Astrocyte (in vitro differentiated cells and primary cell): ENCODE results near the gene EYA2. TPM values are rescaled to one million over a fixed set of nuclear protein-coding genes. Genes with fewer than 3 reads are reported as not detected.

Experiments used
- DNase-seq: peaks from one replicate; pipeline ENCODE4 v3.0.0-alpha.2; 2010; ENCODE audit warnings: low read depth
- FAIRE-seq: peaks from 2 replicates; lab custom pipeline; 2011; peaks lifted over from hg19 to GRCh38; lab: Jason Lieb, UNC
- H2AFZ ChIP-seq: 2 replicates; pipeline ENCODE4 v1.6.0; 2012; ENCODE audit warnings: low read depth, low read length, inconsistent platforms
- H3K27ac ChIP-seq: 2 replicates; pipeline ENCODE4 v1.5.1; 2011; ENCODE audit warnings: low read depth, low read length, inconsistent platforms
- H3K27me3 ChIP-seq: 2 replicates; pipeline ENCODE4 v1.6.0; 2011; ENCODE audit warnings: low read length, inconsistent platforms; ENCODE audit not compliant: insufficient read depth
- H3K36me3 ChIP-seq: 2 replicates; pipeline ENCODE4 v1.5.1; 2011; ENCODE audit warnings: low read length, inconsistent platforms; ENCODE audit not compliant: insufficient read depth
- H3K4me1 ChIP-seq: 2 replicates; pipeline ENCODE4 v1.5.1; 2011; ENCODE audit warnings: low read length, inconsistent platforms; ENCODE audit not compliant: insufficient read depth
- H3K4me2 ChIP-seq: 2 replicates; pipeline ENCODE4 v1.6.0; 2012; ENCODE audit warnings: low read length, inconsistent platforms
- H3K4me3 ChIP-seq: 2 replicates; pipeline ENCODE4 v1.5.1; 2011; ENCODE audit warnings: low read depth, mild to moderate bottlenecking, low read length, inconsistent platforms; ENCODE audit not compliant: insufficient read depth
- H3K79me2 ChIP-seq: 2 replicates; pipeline ENCODE4 v1.6.0; 2012; ENCODE audit warnings: mild to moderate bottlenecking, low read length, inconsistent platforms; ENCODE audit not compliant: insufficient read depth
- H3K9ac ChIP-seq: 2 replicates; pipeline ENCODE4 v1.6.0; 2012; ENCODE audit warnings: mild to moderate bottlenecking, low read length, inconsistent platforms
- H3K9me3 ChIP-seq: 2 replicates; pipeline ENCODE4 v1.5.1; 2012; ENCODE audit warnings: low read depth, mild to moderate bottlenecking, low read length, inconsistent platforms; ENCODE audit not compliant: insufficient read depth
- H4K20me1 ChIP-seq: 2 replicates; pipeline ENCODE4 v1.6.0; 2012; ENCODE audit warnings: low read length, inconsistent platforms; ENCODE audit not compliant: insufficient read depth
- H3K27ac Mint-ChIP-seq: one replicate; pipeline ENCODE4 v1.8.0; 2021; ENCODE audit warnings: mild to moderate bottlenecking, mixed read lengths; ENCODE audit not compliant: unreplicated experiment
- H3K27me3 Mint-ChIP-seq: one replicate; pipeline ENCODE4 v1.8.0; 2021; ENCODE audit warnings: low read depth, mixed read lengths; ENCODE audit not compliant: unreplicated experiment
- H3K36me3 Mint-ChIP-seq: one replicate; pipeline ENCODE4 v1.8.0; 2021; ENCODE audit warnings: low read depth, mixed read lengths; ENCODE audit not compliant: unreplicated experiment
- H3K4me1 Mint-ChIP-seq: one replicate; pipeline ENCODE4 v1.8.0; 2021; ENCODE audit warnings: low read depth, mixed read lengths; ENCODE audit not compliant: unreplicated experiment
- H3K4me3 Mint-ChIP-seq: one replicate; pipeline ENCODE4 v1.8.0; 2021; ENCODE audit warnings: mild to moderate bottlenecking, moderate library complexity, mixed read lengths; ENCODE audit not compliant: unreplicated experiment
- H3K9me3 Mint-ChIP-seq: one replicate; pipeline ENCODE4 v1.8.0; 2021; ENCODE audit warnings: mild to moderate bottlenecking, mixed read lengths; ENCODE audit not compliant: unreplicated experiment
- CTCF ChIP-seq: IDR thresholded peaks from 2 replicates; pipeline ENCODE4 v1.5.1; 2011; ENCODE audit warnings: low read depth, mild to moderate bottlenecking, inconsistent platforms, low read length, moderate library complexity; ENCODE audit not compliant: insufficient read depth
- EZH2 ChIP-seq: IDR thresholded peaks from 2 replicates; pipeline ENCODE4 v1.6.1; 2012; ENCODE audit warnings: mild to moderate bottlenecking, low read length, inconsistent platforms; ENCODE audit not compliant: insufficient read depth
- total RNA-seq: library from RNA; stranded (reverse); gene quantifications from 2 replicates; pipeline ENCODE4 v1.2.1, GENCODE V29; 2021

Gene EYA2
- total RNA-seq, 1 donor from 2014 or later, result 1.5 TPM

DNA sequence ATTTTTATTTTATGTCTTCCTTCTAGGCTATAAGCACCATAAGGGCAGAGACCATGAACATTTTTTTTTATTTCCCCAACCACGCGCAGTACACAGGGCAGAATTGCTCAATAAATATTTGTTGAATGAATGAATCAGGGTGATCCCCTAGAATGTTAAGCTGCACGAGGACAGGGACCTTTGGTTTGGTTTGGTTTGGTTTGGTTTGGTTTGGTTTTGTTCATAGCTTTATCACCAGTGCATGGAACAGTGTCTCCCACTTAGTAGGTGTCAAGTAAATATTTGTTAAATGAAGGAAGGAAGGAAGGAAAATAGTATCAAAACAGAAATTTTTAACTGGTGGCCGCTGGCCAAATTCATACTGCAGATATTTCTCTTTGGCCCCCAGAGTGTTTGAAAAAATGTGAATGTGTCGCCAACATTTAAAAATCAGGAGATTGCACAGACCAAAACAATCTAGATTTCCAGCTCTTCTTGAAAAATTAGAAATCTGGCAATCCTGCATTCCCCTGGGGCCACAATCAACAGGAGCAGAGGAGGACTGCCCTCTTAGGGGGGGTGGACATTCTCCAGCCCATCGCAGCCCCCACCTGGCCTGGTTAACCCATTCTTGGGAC lies 205.3 kb downstream of the EYA2 start:
- Histone ChIP-seq H3K79me2 (no peaks in the 10 kb centered on the region), H3K36me3 (no peaks in the 10 kb centered on the region), H4K20me1 (no peaks in the 10 kb centered on the region), H3K27me3 (peaks cover 13% of the 10 kb centered on the region), H3K4me2 (no peak overlapping the region), H3K9ac (no peak overlapping the region), H2AFZ (no peak overlapping the region), H3K9me3 (no peaks in the 10 kb centered on the region), H3K4me1 (no peaks in the 10 kb centered on the region), H3K4me3 (no peak overlapping the region), H3K27ac (no peak overlapping the region)
- no peak for TF ChIP-seq CTCF
- TF ChIP-seq EZH2, result no peak
- peaks cover 16% of the 10 kb centered on the region for H3K9me3 Mint-ChIP-seq
- H3K36me3 Mint-ChIP-seq, result no peaks in the 10 kb centered on the region
- peaks cover 4% of the 10 kb centered on the region for H3K4me1 Mint-ChIP-seq
- no peak for FAIRE-seq
- H3K4me3 Mint-ChIP-seq, result no peak overlapping the region
- H3K27me3 Mint-ChIP-seq, result peaks cover 13% of the 10 kb centered on the region
- H3K27ac Mint-ChIP-seq, result no peak overlapping the region
- DNase-seq, result no peak

DNA sequence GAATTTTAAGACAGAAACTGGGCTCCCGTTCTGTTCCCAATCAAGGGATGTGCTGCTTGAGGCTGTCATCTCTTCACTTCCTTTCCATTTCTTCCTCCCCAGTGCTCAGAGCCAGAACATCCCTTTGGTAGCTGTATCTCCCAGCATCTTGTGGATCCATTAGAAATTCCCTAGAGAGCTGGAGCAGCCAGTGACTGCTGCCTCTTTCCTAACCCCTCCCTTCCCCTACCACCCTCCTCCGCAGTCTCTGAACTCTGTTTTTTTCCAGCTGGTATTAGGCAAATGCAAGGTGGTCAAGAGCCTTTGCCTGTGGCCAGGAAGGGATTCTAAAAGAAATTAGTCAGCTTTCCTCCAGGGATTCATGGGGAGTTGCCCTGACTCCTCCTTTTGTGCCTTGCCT lies 208.0 kb downstream of the EYA2 start:
- Histone ChIP-seq H2AFZ (no peak overlapping the region), H3K4me1 (no peaks in the 10 kb centered on the region), H3K27ac (no peak overlapping the region), H4K20me1 (no peaks in the 10 kb centered on the region), H3K79me2 (no peaks in the 10 kb centered on the region), H3K4me2 (no peak overlapping the region), H3K27me3 (peaks cover 6% of the 10 kb centered on the region), H3K4me3 (no peak overlapping the region), H3K36me3 (no peaks in the 10 kb centered on the region), H3K9ac (no peak overlapping the region), H3K9me3 (no peaks in the 10 kb centered on the region)
- FAIRE-seq (no peak), DNase-seq (no peak)
- peaks cover 16% of the 10 kb centered on the region for H3K27me3 Mint-ChIP-seq
- peaks cover 15% of the 10 kb centered on the region for H3K9me3 Mint-ChIP-seq
- no peak for TF ChIP-seq CTCF
- TF ChIP-seq EZH2, result no peak
- H3K4me3 Mint-ChIP-seq, result no peak overlapping the region
- no peaks in the 10 kb centered on the region for H3K36me3 Mint-ChIP-seq
- peaks cover 4% of the 10 kb centered on the region for H3K4me1 Mint-ChIP-seq
- H3K27ac Mint-ChIP-seq, result no peak overlapping the region

GRCh38 chr20:47106786-47107185 lies 212.1 kb downstream of the EYA2 start:
- Mint-ChIP-seq H3K27ac (no peak overlapping the region), H3K4me3 (no peak overlapping the region), H3K27me3 (peaks cover 2% of the 10 kb centered on the region), H3K36me3 (no peaks in the 10 kb centered on the region), H3K4me1 (peaks cover 4% of the 10 kb centered on the region), H3K9me3 (peaks cover 9% of the 10 kb centered on the region)
- Histone ChIP-seq H4K20me1 (no peaks in the 10 kb centered on the region), H3K36me3 (no peaks in the 10 kb centered on the region), H3K9me3 (peaks cover 4% of the 10 kb centered on the region), H3K4me1 (no peaks in the 10 kb centered on the region), H3K27me3 (no peaks in the 10 kb centered on the region), H3K9ac (no peak overlapping the region), H3K4me3 (no peak overlapping the region), H2AFZ (no peak overlapping the region), H3K27ac (no peak overlapping the region), H3K79me2 (no peaks in the 10 kb centered on the region), H3K4me2 (no peak overlapping the region)
- DNase-seq, result no peak
- FAIRE-seq, result no peak
- no peak for TF ChIP-seq CTCF
- no peak for TF ChIP-seq EZH2
